Measurements from ENCODE around the gene TRMT44. TPM values are rescaled to one million over a fixed set of nuclear protein-coding genes. Genes with fewer than 3 reads are reported as not detected.
A peak's percentile ranks its signal among the peaks of the same experiment; 100 is the strongest.

Gene TRMT44
- polyA plus RNA-seq, 1 donor (not counting 4 experiments of a cell fraction or from before 2014, with no cell fraction given): 8.8 TPM

DNA sequence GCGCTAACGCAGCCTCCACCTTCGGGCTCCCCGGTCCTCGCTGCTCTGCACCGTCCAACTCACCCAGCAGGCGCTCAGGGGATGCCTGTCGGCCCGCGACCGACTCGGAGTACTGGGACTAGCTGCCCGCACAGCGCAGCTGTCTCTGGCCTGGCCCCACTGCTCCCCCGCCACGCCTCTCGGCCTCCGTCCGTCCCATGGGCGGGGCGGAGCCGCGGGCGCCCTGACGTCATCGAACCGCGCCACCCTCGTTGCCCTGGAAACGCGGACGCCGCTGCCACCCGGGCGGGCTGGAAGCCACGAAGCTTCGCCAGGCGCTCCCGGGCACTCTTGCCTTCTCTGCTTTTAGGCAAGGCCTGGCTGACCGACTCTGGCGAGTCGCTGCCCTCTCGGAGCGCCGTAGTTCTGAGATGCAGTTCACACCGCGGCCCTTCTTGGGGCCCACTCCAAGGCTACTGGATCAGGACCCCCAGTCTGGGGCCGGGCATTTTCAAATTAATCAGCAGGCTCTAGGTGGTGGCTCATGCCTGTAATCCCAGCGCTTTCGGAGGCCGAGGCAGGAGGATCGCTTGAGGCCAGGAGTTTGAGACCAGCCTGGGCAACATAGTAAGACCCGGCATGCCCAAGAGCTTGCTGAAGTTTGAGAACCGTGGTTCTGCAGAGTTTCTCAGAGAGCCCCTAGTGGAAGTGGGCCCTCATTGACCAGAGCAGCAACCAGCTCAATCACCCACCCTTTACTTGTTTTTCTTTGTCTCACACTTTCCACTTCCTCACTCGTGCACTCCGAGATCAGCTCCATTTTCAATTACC is 12.1 kb upstream of the TRMT44 start:
- no peaks in the 10 kb centered on the region for H4K20me1 ChIP-seq (ENCODE audit: control insufficient read depth, extremely low read depth, insufficient read depth, low read length)
- H3K9me1 ChIP-seq (ENCODE audit: control insufficient read depth, extremely low read depth, insufficient read depth, low read length): no peaks in the 10 kb centered on the region
- H3K4me1 ChIP-seq (ENCODE audit: control insufficient read depth, extremely low read depth, insufficient read depth, low read length): peaks cover 10% of the 10 kb centered on the region
- peaks cover 3% of the 10 kb centered on the region for H3K79me2 ChIP-seq (ENCODE audit: control insufficient read depth, insufficient read depth, low read length)
- FAIRE-seq (no peak), DNase-seq (ENCODE audit: low read depth, low spot score) (peak; percentile 23)
- H3K27me3 ChIP-seq (ENCODE audit: control insufficient read depth, extremely low read depth, insufficient read depth, low read length): no peaks in the 10 kb centered on the region
- H3K36me3 ChIP-seq (ENCODE audit: control insufficient read depth in 2 of 2, extremely low read depth in 1 of 2, insufficient read depth in 2 of 2, low read length in 2 of 2): no peaks in the 10 kb centered on the region
- H3K9ac ChIP-seq (ENCODE audit: control insufficient read depth, extremely low read depth, insufficient read depth, low read length): peak overlapping the region; percentile 64
- dilution Hi-C loops (cut with MboI; ENCODE audit: extremely low pct_ligation_motif_present, low sequenced_read_pairs): no loop called here
- H3K4me2 ChIP-seq (ENCODE audit: control insufficient read depth, extremely low read depth, insufficient read depth, low read depth, low read length): peak overlapping the region; percentile 75
- TF ChIP-seq, protein P1, sequence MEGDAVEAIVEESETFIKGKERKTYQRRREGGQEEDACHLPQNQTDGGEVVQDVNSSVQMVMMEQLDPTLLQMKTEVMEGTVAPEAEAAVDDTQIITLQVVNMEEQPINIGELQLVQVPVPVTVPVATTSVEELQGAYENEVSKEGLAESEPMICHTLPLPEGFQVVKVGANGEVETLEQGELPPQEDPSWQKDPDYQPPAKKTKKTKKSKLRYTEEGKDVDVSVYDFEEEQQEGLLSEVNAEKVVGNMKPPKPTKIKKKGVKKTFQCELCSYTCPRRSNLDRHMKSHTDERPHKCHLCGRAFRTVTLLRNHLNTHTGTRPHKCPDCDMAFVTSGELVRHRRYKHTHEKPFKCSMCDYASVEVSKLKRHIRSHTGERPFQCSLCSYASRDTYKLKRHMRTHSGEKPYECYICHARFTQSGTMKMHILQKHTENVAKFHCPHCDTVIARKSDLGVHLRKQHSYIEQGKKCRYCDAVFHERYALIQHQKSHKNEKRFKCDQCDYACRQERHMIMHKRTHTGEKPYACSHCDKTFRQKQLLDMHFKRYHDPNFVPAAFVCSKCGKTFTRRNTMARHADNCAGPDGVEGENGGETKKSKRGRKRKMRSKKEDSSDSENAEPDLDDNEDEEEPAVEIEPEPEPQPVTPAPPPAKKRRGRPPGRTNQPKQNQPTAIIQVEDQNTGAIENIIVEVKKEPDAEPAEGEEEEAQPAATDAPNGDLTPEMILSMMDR (optimal IDR thresholded peaks at IDR 0.05 in 1 of 3, IDR thresholded peaks at IDR 0.05 in 1 of 3, conservative IDR thresholded peaks at IDR 0.05 in 1 of 3; ENCODE audit: extremely low read depth in 1 of 3, insufficient read depth in 2 of 3, low read length in 3 of 3): peak in 2 of 3 experiments; percentile 33 to 40
- no peak for TF ChIP-seq EZH2 (IDR thresholded peaks at IDR 0.05; ENCODE audit: low read length)
- H3K27ac ChIP-seq (ENCODE audit: control insufficient read depth, insufficient read depth, low read length): peak overlapping the region; percentile 16
- H3K4me3 ChIP-seq (ENCODE audit: control insufficient read depth in 2 of 3, extremely low read depth in 1 of 3, insufficient read depth in 2 of 3, low read depth in 1 of 3, low read length in 3 of 3): peak overlapping the region; percentile 53 to 80 (median 74)
- no peaks in the 10 kb centered on the region for H3K9me3 ChIP-seq (ENCODE audit: control insufficient read depth, low read depth, low read length)
- H2AFZ ChIP-seq (ENCODE audit: control insufficient read depth, low read length): peak overlapping the region; percentile 81

DNA sequence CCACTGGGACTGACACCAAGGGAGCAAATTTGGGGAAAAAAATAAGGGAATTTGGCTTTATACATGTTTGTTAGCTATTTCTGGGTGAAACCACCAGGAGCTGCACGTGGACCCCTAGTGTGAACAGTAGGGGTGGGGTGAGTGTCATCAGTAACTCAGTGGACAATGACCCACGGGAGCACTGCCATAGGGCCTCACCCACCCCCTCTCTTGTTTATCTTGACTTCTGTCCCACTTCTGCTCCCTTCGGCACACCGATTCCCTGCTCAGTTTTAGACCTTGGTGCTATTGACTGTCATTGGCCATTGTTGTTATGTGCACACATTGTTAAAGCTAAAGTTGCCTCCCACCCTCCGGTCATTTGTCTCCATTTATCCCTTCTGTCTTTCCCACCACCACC is 9.0 kb upstream of the TRMT44 start:
- Histone ChIP-seq H3K9ac (ENCODE audit: control insufficient read depth, extremely low read depth, insufficient read depth, low read length) (no peak overlapping the region), H3K79me2 (ENCODE audit: control insufficient read depth, insufficient read depth, low read length) (peaks cover 6% of the 10 kb centered on the region), H4K20me1 (ENCODE audit: control insufficient read depth, extremely low read depth, insufficient read depth, low read length) (no peaks in the 10 kb centered on the region), H2AFZ (ENCODE audit: control insufficient read depth, low read length) (no peak overlapping the region), H3K4me3 (ENCODE audit: control insufficient read depth in 2 of 3, extremely low read depth in 1 of 3, insufficient read depth in 2 of 3, low read depth in 1 of 3, low read length in 3 of 3) (no peak overlapping the region), H3K9me1 (ENCODE audit: control insufficient read depth, extremely low read depth, insufficient read depth, low read length) (no peaks in the 10 kb centered on the region), H3K27me3 (ENCODE audit: control insufficient read depth, extremely low read depth, insufficient read depth, low read length) (no peaks in the 10 kb centered on the region), H3K27ac (ENCODE audit: control insufficient read depth, insufficient read depth, low read length) (no peak overlapping the region), H3K9me3 (ENCODE audit: control insufficient read depth, low read depth, low read length) (no peaks in the 10 kb centered on the region), H3K4me2 (ENCODE audit: control insufficient read depth, extremely low read depth, insufficient read depth, low read depth, low read length) (no peak overlapping the region), H3K4me1 (ENCODE audit: control insufficient read depth, extremely low read depth, insufficient read depth, low read length) (peaks cover 24% of the 10 kb centered on the region), H3K36me3 (ENCODE audit: control insufficient read depth in 2 of 2, extremely low read depth in 1 of 2, insufficient read depth in 2 of 2, low read length in 2 of 2) (no peaks in the 10 kb centered on the region)
- FAIRE-seq (no peak), DNase-seq (ENCODE audit: low read depth, low spot score) (no peak)
- TF ChIP-seq, protein P1 (optimal IDR thresholded peaks at IDR 0.05 in 1 of 3, IDR thresholded peaks at IDR 0.05 in 1 of 3, conservative IDR thresholded peaks at IDR 0.05 in 1 of 3; ENCODE audit: extremely low read depth in 1 of 3, insufficient read depth in 2 of 3, low read length in 3 of 3): no peak
- no peak for TF ChIP-seq EZH2 (IDR thresholded peaks at IDR 0.05; ENCODE audit: low read length)
- dilution Hi-C loops (cut with MboI; ENCODE audit: extremely low pct_ligation_motif_present, low sequenced_read_pairs): no loop called here
